ACC112 (cell line): ENCODE results near the gene CPAMD8.

Experiments
- H2AFZ ChIP-seq: fragments of 200-600 bp; sonication (generic); one replicate; pipeline ENCODE4 v1.6.0; 2017; ENCODE audit warnings: antibody characterized with exemption, low read length; ENCODE audit not compliant: unreplicated experiment
- H3K27ac ChIP-seq: fragments of 200-600 bp; sonication (generic); 2 replicates; pipeline ENCODE4 v1.5.1; 2014; ENCODE audit warnings: low read depth, mild to moderate bottlenecking, antibody characterized with exemption, low read length, moderate library complexity
- H3K27me3 ChIP-seq: fragments of 200-600 bp; sonication (generic); 2 replicates; pipeline ENCODE4 v1.6.1; 2014; ENCODE audit warnings: mild to moderate bottlenecking, antibody characterized with exemption, low read length, moderate library complexity, mixed read lengths; ENCODE audit not compliant: insufficient read depth
- H3K36me3 ChIP-seq: fragments of 200-600 bp; sonication (generic); 2 replicates; pipeline ENCODE4 v1.6.1; 2016; ENCODE audit warnings: mild to moderate bottlenecking, antibody characterized with exemption, low read length, moderate library complexity, mixed read lengths; ENCODE audit not compliant: insufficient read depth
- H3K4me1 ChIP-seq: fragments of 200-600 bp; sonication (generic); one replicate; pipeline ENCODE4 v1.6.1; 2016; ENCODE audit warnings: low read length, mixed read lengths; ENCODE audit not compliant: insufficient read depth, unreplicated experiment, control insufficient read depth
- H3K4me3 ChIP-seq: fragments of 200-600 bp; sonication (generic); 2 replicates; pipeline ENCODE4 v1.5.1; 2014; ENCODE audit warnings: mild to moderate bottlenecking, low read depth, low read length
- H3K79me2 ChIP-seq: fragments of 200-600 bp; sonication (generic); one replicate; pipeline ENCODE4 v1.6.0; 2016; ENCODE audit warnings: low read length; ENCODE audit not compliant: control insufficient read depth, unreplicated experiment, insufficient read depth

Gene CPAMD8

GRCh38 chr19:16892868-16893685 is 133.5 kb downstream of the CPAMD8 start:
- H3K4me1 ChIP-seq, result no peaks in the 10 kb centered on the region
- no peaks in the 10 kb centered on the region for H3K79me2 ChIP-seq
- no peak overlapping the region for H3K27ac ChIP-seq
- H3K27me3 ChIP-seq, result no peaks in the 10 kb centered on the region
- H3K4me3 ChIP-seq, result no peak overlapping the region
- H3K36me3 ChIP-seq, result no peaks in the 10 kb centered on the region
- H2AFZ ChIP-seq, result no peak overlapping the region

- Histone ChIP-seq H3K27ac (no peak overlapping the region), H3K79me2 (no peaks in the 10 kb centered on the region), H3K27me3 (no peaks in the 10 kb centered on the region), H2AFZ (no peak overlapping the region), H3K4me3 (no peak overlapping the region), H3K36me3 (no peaks in the 10 kb centered on the region), H3K4me1 (no peaks in the 10 kb centered on the region)
Observed at GRCh38 chr19:16892436-16892835, 134.2 kb downstream of the CPAMD8 start.

GRCh38 chr19:16891696-16892382 is 134.8 kb downstream of the CPAMD8 start:
- Histone ChIP-seq H3K27me3 (no peaks in the 10 kb centered on the region), H3K4me1 (no peaks in the 10 kb centered on the region), H2AFZ (no peak overlapping the region), H3K79me2 (no peaks in the 10 kb centered on the region), H3K4me3 (no peak overlapping the region), H3K36me3 (no peaks in the 10 kb centered on the region), H3K27ac (no peak overlapping the region)

GRCh38 chr19:16890461-16891184 is 136.0 kb downstream of the CPAMD8 start:
- Histone ChIP-seq H3K36me3 (no peaks in the 10 kb centered on the region), H3K79me2 (no peaks in the 10 kb centered on the region), H2AFZ (no peak overlapping the region), H3K27me3 (no peaks in the 10 kb centered on the region), H3K4me1 (peaks cover 6% of the 10 kb centered on the region), H3K27ac (no peak overlapping the region), H3K4me3 (no peak overlapping the region)

GRCh38 chr19:16889883-16890460 is 136.6 kb downstream of the CPAMD8 start:
- H3K36me3 ChIP-seq, result no peaks in the 10 kb centered on the region
- no peaks in the 10 kb centered on the region for H3K79me2 ChIP-seq
- H3K27me3 ChIP-seq, result no peaks in the 10 kb centered on the region
- H3K4me3 ChIP-seq, result no peak overlapping the region
- H3K27ac ChIP-seq, result no peak overlapping the region
- H2AFZ ChIP-seq, result no peak overlapping the region
- peaks cover 6% of the 10 kb centered on the region for H3K4me1 ChIP-seq

GRCh38 chr19:16889366-16889882 is 137.2 kb downstream of the CPAMD8 start:
- Histone ChIP-seq H3K27ac (no peak overlapping the region), H3K79me2 (no peaks in the 10 kb centered on the region), H3K4me3 (no peak overlapping the region), H2AFZ (no peak overlapping the region), H3K27me3 (no peaks in the 10 kb centered on the region), H3K4me1 (peaks cover 6% of the 10 kb centered on the region), H3K36me3 (no peaks in the 10 kb centered on the region)

- H3K36me3 ChIP-seq, result no peaks in the 10 kb centered on the region
- H3K27me3 ChIP-seq, result no peaks in the 10 kb centered on the region
- no peak within 1 kb of the TSS for H3K4me3 ChIP-seq
- no peak within 1 kb of the TSS for H2AFZ ChIP-seq
- no peaks in the 10 kb centered on the region for H3K79me2 ChIP-seq
- H3K27ac ChIP-seq, result no peak within 1 kb of the TSS
- peaks cover 6% of the 10 kb centered on the region for H3K4me1 ChIP-seq
Observed at GRCh38 chr19:16888629-16889365, 137.8 kb downstream of the CPAMD8 start, which contains the start of gene F2RL3. TSS of gene F2RL3 (plus strand) at chr19:16888999. CDS start at chr19:16889190, 191 bp downstream.

GRCh38 chr19:16887353-16888265 is 139.0 kb downstream of the CPAMD8 start:
- no peak overlapping the region for H2AFZ ChIP-seq
- no peak overlapping the region for H3K4me3 ChIP-seq
- H3K27ac ChIP-seq, result peak overlapping the region; percentile 45; the same call in 1 of the 2 replicates
- no peaks in the 10 kb centered on the region for H3K27me3 ChIP-seq
- H3K79me2 ChIP-seq, result no peaks in the 10 kb centered on the region
- peaks cover 6% of the 10 kb centered on the region for H3K4me1 ChIP-seq
- no peaks in the 10 kb centered on the region for H3K36me3 ChIP-seq

GRCh38 chr19:16886305-16886880 is 140.2 kb downstream of the CPAMD8 start:
- Histone ChIP-seq H3K79me2 (no peaks in the 10 kb centered on the region), H3K27ac (peak overlapping the region; percentile 74), H2AFZ (no peak overlapping the region), H3K27me3 (no peaks in the 10 kb centered on the region), H3K4me1 (peaks cover 6% of the 10 kb centered on the region), H3K36me3 (no peaks in the 10 kb centered on the region), H3K4me3 (no peak overlapping the region)
